Stimulated activated memory B cell treated with anti-CD40 and anti-IgM and Interleukin-4, amounts not matched to agents 10 μg/mL and 1 μg/mL and 100 μg/mL, for 72 hours (primary cell): Measurements from ENCODE around the gene ZNF638.

Source experiments
- ATAC-seq: fragments of 150-1000 bp; cut with Tn5 transposase; 2 replicates; pipeline ENCODE4 v1.10.0; 2021
- H3K27ac Mint-ChIP-seq: one replicate; pipeline ENCODE4 v1.8.0; 2022; ENCODE audit warnings: mild to moderate bottlenecking, mixed read lengths
- H3K27me3 Mint-ChIP-seq: one replicate; pipeline ENCODE4 v1.8.0; 2022; ENCODE audit warnings: mixed read lengths
- H3K36me3 Mint-ChIP-seq: one replicate; pipeline ENCODE4 v1.8.0; 2022; ENCODE audit warnings: mixed read lengths
- H3K4me1 Mint-ChIP-seq: one replicate; pipeline ENCODE4 v1.8.0; 2022; ENCODE audit warnings: mixed read lengths
- H3K4me3 Mint-ChIP-seq: one replicate; pipeline ENCODE4 v1.8.0; 2022; ENCODE audit warnings: mild to moderate bottlenecking, moderate library complexity, mixed read lengths
- H3K9me3 Mint-ChIP-seq: one replicate; pipeline ENCODE4 v1.8.0; 2022; ENCODE audit warnings: mixed read lengths

The ZNF638 gene

DNA sequence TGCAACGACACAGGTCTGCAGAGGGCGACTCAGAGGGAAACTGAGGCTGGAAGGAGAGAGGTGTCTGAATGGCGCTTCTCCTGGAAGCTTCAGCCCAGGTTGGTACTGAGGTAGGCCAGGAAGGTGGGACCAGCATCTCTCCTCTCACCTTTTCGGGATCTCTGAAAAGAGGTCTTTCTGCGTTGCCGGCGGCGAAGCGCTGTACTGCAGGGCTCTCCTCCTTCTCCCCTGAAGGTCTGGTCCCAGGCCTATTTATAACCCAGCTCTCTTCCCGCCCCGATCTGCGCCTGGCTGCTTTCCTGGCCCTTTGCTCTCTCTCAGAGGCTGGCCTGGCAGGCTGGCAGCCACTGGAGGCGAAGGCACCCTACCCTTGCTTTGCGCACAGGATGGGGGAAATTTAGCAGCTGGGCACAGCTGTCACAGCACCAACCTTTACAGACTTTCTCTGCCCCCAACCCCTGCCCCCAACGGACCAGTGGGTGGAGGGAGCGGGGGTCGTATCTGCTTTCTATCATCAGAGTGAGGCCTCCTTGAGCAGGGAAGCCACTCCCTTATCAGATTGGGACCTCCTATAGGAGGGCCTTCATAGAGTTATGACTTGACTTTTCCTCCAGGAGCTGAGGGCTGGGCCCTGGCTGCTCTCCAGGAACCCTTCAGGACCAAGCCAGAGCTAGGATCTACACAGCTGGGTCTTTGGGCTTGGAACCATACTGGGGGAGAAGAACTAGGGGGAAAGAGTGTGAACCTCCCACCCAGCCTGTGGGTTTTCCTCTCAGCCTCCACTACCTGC, 122.8 kb downstream of the ZNF638 start:
- H3K27me3 Mint-ChIP-seq: peaks cover 67% of the 10 kb centered on the region

GRCh38 chr2:71455011-71455740, 123.6 kb downstream of the ZNF638 start:
- no peaks in the 10 kb centered on the region for H3K36me3 Mint-ChIP-seq
- no peak for ATAC-seq
- H3K4me3 Mint-ChIP-seq: no peak overlapping the region
- H3K4me1 Mint-ChIP-seq: peaks cover 12% of the 10 kb centered on the region
- no peak overlapping the region for H3K27ac Mint-ChIP-seq
- H3K9me3 Mint-ChIP-seq: no peaks in the 10 kb centered on the region
- H3K27me3 Mint-ChIP-seq: peaks cover 67% of the 10 kb centered on the region

More for the DNA sequence above, 122.8 kb downstream of the ZNF638 start:
- no peaks in the 10 kb centered on the region for H3K36me3 Mint-ChIP-seq
- ATAC-seq: no peak
- no peaks in the 10 kb centered on the region for H3K9me3 Mint-ChIP-seq
- no peak overlapping the region for H3K27ac Mint-ChIP-seq
- H3K4me3 Mint-ChIP-seq: no peak overlapping the region
- H3K4me1 Mint-ChIP-seq: peaks cover 12% of the 10 kb centered on the region

DNA sequence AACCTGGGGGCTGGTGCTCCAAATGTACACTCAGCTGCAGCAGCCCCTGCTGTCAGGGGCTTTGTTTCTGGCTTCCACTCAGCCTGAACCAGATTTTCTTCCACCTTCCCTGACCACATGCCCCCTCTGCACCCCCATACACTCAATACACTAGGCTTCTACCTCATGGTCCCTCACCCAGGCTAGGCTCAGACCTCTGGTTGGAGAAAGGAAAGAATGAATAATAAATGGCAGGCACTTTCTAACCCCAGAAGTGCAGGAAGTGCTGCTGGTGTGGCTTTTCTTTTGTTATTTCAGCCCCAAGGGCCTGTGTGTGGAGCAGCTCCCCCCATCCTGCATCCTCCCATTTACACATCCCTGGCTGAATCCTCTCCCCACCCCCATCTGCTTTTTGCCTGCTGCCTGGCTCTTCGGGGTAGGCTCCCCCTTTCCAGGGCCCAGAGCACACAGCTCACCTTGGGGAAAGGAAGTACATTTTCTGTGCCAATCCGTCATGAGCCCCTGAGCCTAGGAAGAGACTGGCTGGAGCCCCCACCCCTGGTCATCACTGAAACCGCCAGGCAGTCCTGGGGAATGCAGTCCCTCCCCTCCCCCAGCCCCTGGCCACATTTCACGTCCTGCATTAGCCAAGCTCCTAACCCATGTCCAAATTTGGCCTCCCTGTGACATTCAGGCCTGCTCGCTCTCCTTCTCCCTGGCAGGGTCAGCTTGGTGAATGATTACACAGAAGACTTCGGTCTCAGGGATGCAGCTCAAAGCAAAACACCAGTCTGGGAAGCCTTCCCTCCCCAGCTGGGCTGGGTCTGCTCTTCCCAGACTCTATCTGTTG, 124.4 kb downstream of the ZNF638 start:
- ATAC-seq: no peak
- H3K27me3 Mint-ChIP-seq: peaks cover 67% of the 10 kb centered on the region
- no peaks in the 10 kb centered on the region for H3K36me3 Mint-ChIP-seq
- H3K4me3 Mint-ChIP-seq: no peak overlapping the region
- no peaks in the 10 kb centered on the region for H3K9me3 Mint-ChIP-seq
- H3K27ac Mint-ChIP-seq: no peak overlapping the region
- peaks cover 12% of the 10 kb centered on the region for H3K4me1 Mint-ChIP-seq

DNA sequence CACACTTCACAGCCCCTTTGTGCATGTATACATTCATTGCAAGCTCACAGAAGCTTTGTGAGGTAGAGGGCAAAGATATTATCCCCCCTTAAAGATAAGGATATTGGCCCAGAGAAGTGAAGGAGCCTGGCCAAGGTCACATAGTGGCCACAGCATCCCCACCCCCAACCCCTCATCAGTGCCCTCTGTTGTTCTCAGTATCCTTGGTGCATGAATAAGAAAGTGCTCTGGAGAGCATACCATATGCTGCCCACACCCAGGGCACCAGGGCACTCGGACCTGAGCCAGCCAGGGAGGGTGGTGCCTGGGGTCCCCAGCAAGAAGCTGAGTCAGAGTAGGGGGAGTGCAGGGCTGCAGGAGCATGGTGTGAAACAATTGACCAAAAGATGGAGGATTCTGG, 125.0 kb downstream of the ZNF638 start:
- H3K4me1 Mint-ChIP-seq: peaks cover 12% of the 10 kb centered on the region
- ATAC-seq: no peak
- peaks cover 2% of the 10 kb centered on the region for H3K9me3 Mint-ChIP-seq
- H3K36me3 Mint-ChIP-seq: no peaks in the 10 kb centered on the region
- no peak overlapping the region for H3K4me3 Mint-ChIP-seq
- peaks cover 61% of the 10 kb centered on the region for H3K27me3 Mint-ChIP-seq
- no peak overlapping the region for H3K27ac Mint-ChIP-seq

DNA sequence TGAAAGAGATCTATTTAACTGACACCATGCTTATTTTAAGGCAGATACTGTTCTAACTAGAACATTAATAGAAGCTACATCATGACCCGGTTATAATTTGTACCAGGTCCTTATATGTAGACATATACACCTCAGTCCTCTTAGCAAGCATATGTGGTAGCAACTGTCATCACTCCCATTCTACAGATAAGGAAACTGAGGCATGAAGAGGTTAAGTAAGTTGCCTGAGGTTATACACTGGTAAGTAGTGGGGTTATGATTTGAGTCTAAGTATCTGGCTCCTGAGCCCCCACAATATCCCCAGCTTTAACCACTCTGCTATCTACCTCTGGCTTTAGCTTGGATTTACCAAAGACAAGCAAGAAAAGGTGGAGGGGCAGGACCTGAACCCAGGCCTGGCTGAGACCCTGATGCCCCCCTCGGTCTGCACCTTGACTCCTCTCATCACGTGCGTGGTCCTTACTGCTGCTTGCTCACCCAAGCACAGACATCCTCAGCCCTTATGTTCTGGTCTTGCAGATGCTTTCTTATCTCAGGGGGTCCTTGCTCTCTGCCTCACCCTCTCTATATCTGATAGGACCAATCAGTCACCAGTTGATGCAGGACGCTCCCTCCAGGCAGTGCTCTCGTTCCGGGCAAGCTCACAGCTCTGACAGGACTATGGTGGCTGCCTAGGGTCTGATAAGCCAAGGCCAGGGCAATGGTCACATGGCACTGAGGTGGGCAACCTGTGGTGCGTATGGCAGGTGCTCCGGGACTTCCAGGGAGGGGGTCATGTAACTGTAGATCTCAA, 125.7 kb downstream of the ZNF638 start:
- no peak for ATAC-seq
- H3K27me3 Mint-ChIP-seq: peaks cover 54% of the 10 kb centered on the region
- no peaks in the 10 kb centered on the region for H3K36me3 Mint-ChIP-seq
- peaks cover 2% of the 10 kb centered on the region for H3K9me3 Mint-ChIP-seq
- no peak overlapping the region for H3K27ac Mint-ChIP-seq
- H3K4me1 Mint-ChIP-seq: peaks cover 11% of the 10 kb centered on the region
- no peak overlapping the region for H3K4me3 Mint-ChIP-seq

- no peak overlapping the region for H3K4me3 Mint-ChIP-seq
- peaks cover 2% of the 10 kb centered on the region for H3K9me3 Mint-ChIP-seq
- no peak for ATAC-seq
- H3K36me3 Mint-ChIP-seq: no peaks in the 10 kb centered on the region
- no peak overlapping the region for H3K27ac Mint-ChIP-seq
- H3K4me1 Mint-ChIP-seq: peaks cover 6% of the 10 kb centered on the region
- H3K27me3 Mint-ChIP-seq: peaks cover 48% of the 10 kb centered on the region
Measured at GRCh38 chr2:71457923-71458322, 126.3 kb downstream of the ZNF638 start.

DNA sequence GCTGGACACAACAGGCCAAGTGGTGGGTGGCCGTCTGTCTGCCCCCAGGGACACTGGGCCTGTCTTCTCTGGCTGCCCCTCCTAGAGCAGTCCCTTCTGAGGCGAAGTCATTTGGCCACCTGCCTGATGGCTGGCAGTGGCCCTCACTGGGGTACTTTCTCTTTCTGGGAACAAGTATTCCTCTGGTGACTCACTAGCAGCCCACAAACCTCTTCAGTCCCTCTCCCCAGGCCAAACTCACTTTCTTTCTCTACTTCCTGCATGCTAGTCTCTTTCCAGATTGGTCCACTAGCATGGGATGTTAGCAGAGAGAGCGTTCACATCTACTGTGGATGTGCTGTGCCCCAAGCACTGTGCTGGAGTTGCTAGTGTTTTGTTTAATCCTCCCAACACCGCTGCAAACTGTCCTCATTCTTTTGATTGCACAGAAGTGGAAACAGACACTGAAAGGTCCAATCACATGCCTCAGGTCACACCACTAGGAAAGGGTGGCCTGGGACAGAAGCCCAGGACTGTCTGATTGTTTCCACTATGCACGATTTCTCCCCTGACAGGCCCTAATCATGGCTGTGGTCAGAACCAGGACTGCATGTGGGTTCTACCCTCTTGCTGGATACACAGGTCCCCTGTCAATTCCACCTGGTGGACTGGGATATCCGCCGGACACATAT, 127.0 kb downstream of the ZNF638 start:
- Mint-ChIP-seq H3K27me3 (peaks cover 42% of the 10 kb centered on the region), H3K9me3 (peaks cover 2% of the 10 kb centered on the region), H3K27ac (no peak overlapping the region), H3K4me1 (peaks cover 6% of the 10 kb centered on the region), H3K36me3 (no peaks in the 10 kb centered on the region), H3K4me3 (no peak overlapping the region)
- no peak for ATAC-seq

- no peak overlapping the region for H3K27ac Mint-ChIP-seq
- H3K9me3 Mint-ChIP-seq: peaks cover 2% of the 10 kb centered on the region
- no peak overlapping the region for H3K4me3 Mint-ChIP-seq
- no peaks in the 10 kb centered on the region for H3K36me3 Mint-ChIP-seq
- peaks cover 39% of the 10 kb centered on the region for H3K27me3 Mint-ChIP-seq
- ATAC-seq: no peak
- H3K4me1 Mint-ChIP-seq: peaks cover 6% of the 10 kb centered on the region
Measured at GRCh38 chr2:71459084-71459431, 127.5 kb downstream of the ZNF638 start.

- H3K27me3 Mint-ChIP-seq: peaks cover 29% of the 10 kb centered on the region
- H3K36me3 Mint-ChIP-seq: no peaks in the 10 kb centered on the region
- H3K27ac Mint-ChIP-seq: no peak overlapping the region
- no peaks in the 10 kb centered on the region for H3K4me1 Mint-ChIP-seq
- ATAC-seq: no peak
- H3K4me3 Mint-ChIP-seq: no peak overlapping the region
- H3K9me3 Mint-ChIP-seq: peaks cover 2% of the 10 kb centered on the region
Measured at GRCh38 chr2:71460056-71460455, 128.5 kb downstream of the ZNF638 start.

DNA sequence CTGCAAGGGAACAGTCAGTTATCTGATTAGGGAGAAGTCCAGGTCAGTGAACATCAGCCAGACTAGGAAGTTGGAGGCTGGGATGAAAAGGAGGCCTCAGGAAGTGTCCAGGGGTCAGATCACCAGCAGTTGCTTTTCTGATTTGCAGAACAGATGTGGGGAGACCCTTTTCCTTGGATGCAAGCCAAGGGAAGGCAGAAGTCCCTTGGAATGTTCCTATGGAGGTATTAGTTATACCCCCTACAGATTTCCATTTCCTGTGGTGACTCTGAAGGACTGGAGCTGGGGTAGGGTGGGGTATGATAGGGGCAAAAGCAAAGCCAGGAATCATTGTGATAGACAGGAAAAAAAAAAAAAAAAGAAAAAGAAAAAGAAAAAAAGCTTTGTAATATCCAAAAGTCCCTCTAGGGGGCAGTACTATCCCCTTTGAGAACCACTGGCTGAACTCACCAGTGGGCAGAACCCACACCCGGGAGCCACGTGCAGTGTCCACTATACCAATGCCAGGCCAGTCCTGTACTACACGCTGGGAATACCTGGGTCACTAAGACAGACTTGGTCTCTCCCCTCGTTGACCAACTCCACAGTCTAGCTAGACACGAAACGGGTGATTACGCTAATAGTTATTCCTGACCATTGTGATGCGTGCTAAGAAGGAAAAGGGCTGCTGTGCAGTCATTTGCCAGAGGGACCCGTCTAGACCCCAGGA, 129.2 kb downstream of the ZNF638 start:
- ATAC-seq: no peak
- Mint-ChIP-seq H3K4me3 (no peak overlapping the region), H3K9me3 (peaks cover 2% of the 10 kb centered on the region), H3K36me3 (no peaks in the 10 kb centered on the region), H3K27ac (no peak overlapping the region), H3K27me3 (peaks cover 22% of the 10 kb centered on the region), H3K4me1 (no peaks in the 10 kb centered on the region)

DNA sequence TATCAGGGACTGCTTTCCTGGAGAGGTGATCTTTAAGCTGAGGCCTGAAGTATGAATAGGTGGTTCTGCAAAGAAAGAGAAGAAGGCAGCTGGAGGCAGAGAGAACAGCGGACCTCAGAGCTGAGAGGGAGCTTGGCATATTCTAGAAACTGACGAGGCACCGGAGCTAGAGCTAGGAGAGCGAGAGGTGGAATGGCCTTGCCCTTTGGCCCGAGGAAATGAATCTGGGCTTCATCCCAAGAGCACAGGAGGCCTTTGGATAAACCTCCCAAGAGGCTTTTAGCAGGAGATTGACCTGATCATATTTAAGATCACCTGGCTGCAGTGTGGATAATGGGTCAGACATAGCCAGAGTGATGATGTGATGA, 129.7 kb downstream of the ZNF638 start:
- ATAC-seq: no peak
- H3K4me3 Mint-ChIP-seq: no peak overlapping the region
- peaks cover 2% of the 10 kb centered on the region for H3K9me3 Mint-ChIP-seq
- peaks cover 17% of the 10 kb centered on the region for H3K27me3 Mint-ChIP-seq
- H3K36me3 Mint-ChIP-seq: no peaks in the 10 kb centered on the region
- no peak overlapping the region for H3K27ac Mint-ChIP-seq
- H3K4me1 Mint-ChIP-seq: no peaks in the 10 kb centered on the region

DNA sequence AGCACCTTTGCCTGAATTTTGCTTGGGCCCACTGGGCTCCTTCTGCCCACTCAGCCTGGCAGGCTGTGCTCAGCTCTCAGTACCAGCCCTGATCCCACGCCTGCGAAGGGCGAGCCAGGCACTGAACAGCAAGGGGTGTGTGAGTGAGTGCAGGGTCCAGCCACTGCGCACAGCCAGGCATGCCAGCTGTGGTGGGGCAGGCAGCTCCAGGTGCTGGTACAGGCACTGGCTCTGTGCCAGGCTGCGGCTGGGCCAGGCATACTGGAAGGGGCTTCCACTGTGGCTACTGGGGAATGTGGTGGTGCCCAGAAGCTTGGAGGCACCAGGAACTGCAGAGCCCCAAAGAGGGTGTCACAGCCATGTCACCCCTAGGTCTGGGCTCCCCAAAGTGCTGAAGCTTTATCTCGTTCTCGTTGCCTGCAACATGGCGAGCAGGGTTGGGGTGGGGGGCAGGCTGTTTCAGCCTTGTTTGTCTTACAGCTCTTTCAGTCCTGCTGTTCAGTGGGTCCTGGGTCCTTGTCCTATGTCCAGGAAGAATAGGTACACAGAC, 130.5 kb downstream of the ZNF638 start:
- Mint-ChIP-seq H3K4me1 (peaks cover 5% of the 10 kb centered on the region), H3K27ac (no peak overlapping the region), H3K27me3 (peaks cover 14% of the 10 kb centered on the region), H3K9me3 (peaks cover 2% of the 10 kb centered on the region), H3K36me3 (no peaks in the 10 kb centered on the region), H3K4me3 (no peak overlapping the region)
- no peak for ATAC-seq

GRCh38 chr2:71462641-71463341, 131.2 kb downstream of the ZNF638 start:
- peaks cover 14% of the 10 kb centered on the region for H3K27me3 Mint-ChIP-seq
- no peak for ATAC-seq
- no peak overlapping the region for H3K4me3 Mint-ChIP-seq
- H3K27ac Mint-ChIP-seq: no peak overlapping the region
- H3K36me3 Mint-ChIP-seq: no peaks in the 10 kb centered on the region
- peaks cover 2% of the 10 kb centered on the region for H3K9me3 Mint-ChIP-seq
- peaks cover 10% of the 10 kb centered on the region for H3K4me1 Mint-ChIP-seq
